Dedifferentiated amniotic fluid mesenchymal stem cell (primary cell): ENCODE data around the gene ZFYVE28.
"Not testable (repeated sequence)": the region's sequence is repeated elsewhere in the genome, so short reads cannot be mapped to it uniquely, and the experiment has no call there.

Source experiments
- DNase-seq: peaks from one replicate; pipeline ENCODE4 v3.0.0-alpha.2; 2016; ENCODE audit errors: extremely low spot score

Gene ZFYVE28

GRCh38 chr4:2248821-2249261 is 169.6 kb downstream of the ZFYVE28 start:
- no peak for DNase-seq

DNA sequence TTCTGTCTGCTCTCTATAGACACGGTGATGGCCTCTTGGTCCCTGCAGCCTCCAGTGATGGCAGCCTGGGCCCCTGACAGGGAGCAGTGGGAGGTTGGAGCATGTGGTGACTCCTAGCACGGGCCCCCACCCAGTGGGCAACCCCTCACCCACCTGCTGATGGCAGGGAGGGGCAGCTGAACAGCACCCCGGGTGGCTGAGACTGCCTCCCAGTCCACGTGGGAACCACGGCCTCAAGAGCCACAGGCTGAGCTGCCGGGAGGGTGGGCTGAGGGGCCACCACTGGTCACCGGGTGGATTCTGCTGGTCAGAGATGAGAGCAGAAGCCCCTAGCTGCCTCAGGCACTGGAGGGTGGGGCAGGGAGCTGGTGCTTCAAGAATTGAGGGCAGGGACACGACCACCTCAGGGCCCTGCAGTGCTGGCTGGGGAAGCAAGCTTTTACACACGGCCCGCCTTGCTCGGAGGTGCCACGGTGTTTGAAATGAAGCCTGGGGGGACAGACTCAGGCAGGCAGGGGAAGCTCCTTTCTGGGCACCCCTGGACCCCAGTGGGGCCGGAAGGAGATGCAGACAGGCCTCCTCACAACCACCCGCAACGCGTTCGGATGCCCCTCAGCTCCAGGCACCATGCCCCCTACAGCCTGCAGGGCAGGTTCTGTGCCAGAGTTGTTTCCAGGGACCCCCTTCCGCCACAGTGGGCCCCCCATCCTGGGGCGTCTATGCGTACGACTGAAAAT is 170.2 kb downstream of the ZFYVE28 start:
- no peak for DNase-seq

GRCh38 chr4:2247128-2248043 is 171.1 kb downstream of the ZFYVE28 start:
- no peak for DNase-seq

DNA sequence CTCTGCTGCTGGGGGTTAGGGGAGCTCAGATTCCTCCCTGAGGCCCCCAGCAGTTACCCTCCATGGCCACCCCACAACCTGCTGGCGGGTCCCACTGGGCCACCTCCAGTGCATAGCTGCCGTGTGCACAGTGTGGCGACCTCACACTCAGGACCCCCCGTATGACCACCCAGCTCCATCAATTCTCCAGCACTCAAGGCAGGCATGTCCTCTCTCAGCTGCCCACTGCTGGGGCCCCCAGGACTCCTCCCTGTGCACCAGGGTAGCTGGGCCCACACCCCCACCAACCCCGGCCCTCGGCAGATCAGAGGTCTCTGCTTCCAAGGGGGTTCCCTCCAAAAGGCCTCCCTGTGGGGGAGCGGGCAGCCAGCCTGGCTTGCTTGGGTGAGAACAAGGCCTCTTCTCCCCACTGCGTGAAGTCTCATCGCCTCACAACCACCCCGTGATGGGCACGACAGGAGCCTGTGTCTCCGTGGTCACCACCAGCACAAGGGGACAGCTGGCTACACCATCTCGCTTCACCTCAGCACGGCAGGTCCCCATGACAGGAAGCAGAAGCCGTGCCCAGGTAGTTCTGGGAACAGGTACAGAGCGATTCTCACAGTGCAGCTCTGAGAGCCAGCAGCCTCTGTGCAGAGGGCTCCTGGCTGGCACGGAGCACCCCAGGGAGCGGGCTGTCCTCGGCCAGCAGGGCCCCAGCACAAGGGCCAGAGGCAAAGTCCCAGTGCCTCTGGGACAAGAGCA is 171.9 kb downstream of the ZFYVE28 start:
- no peak for DNase-seq

DNA sequence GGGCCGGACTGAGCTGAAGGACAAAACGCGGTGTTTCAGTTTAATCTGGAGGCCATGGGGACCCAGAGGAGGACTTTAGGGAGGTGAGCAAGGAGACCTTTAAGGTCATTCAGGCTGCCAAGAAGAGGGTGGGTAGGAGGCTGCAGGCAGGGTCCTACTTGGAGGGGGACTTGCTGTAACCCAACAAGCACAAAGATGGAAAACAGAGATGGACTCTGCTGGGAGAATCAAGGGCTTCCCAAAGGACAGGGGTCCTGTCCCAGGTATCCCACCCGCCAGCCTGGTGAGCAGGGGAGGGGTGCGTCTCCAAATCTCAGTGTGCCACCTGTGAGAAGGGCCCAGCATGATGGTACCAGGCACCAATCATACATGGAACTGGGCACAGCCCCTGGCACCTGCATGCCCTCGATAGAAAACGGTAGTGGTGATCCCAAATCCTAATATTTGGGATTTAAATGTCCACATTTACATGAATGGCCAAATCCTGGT is 172.6 kb downstream of the ZFYVE28 start:
- no peak for DNase-seq

- DNase-seq = no peak
Observed at GRCh38 chr4:2245057-2245786, 173.2 kb downstream of the ZFYVE28 start.

DNA sequence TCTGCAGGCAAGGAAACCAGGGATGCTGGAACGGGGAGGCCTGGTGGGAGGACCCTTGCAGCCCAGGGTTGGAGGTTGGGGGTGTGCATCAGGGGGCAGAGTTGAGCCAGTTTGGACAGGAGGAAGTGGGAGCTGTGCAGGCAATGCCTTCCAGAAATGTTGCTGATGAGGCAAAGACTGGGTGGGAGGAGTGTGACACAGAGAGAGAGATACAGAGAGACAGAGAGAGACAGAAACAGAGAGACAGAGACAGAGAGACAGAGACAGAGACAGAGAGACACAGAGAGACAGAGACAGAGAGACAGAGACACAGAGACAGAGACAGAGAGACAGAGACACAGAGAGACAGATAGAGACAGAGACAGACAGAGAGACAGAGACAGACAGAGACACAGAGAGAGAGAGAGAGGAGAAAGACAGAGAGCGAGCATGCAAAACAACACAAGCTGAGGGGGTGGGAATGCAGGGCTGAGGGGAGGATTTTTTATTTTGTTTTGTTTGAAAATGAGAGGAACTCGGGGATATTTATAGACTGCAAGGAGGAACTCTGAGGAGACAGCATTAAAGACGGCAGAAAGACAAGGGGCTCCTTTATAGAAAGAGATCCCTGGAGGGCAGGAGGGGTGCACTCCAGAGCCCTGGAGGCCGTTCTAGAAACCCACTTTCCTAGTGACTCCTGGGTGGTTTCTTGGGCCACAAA is 174.6 kb downstream of the ZFYVE28 start:
- DNase-seq = no peak

GRCh38 chr4:2241410-2242353 is 176.8 kb downstream of the ZFYVE28 start, which contains the start of the genes HAUS3 and POLN:
Gene HAUS3, minus strand, starts transcription at chr4:2242121. Its CDS starts 1,175 bp downstream, at chr4:2240946.
Gene POLN, minus strand, starts transcription at chr4:2242121. Its CDS starts 12,890 bp downstream, at chr4:2229231.
- DNase-seq = peak; percentile 97

GRCh38 chr4:2241003-2241402 is 177.4 kb downstream of the ZFYVE28 start:
- DNase-seq = no peak

GRCh38 chr4:2236944-2237666 is 181.3 kb downstream of the ZFYVE28 start:
- no peak for DNase-seq

GRCh38 chr4:2231082-2231481 is 187.4 kb downstream of the ZFYVE28 start:
- DNase-seq = no peak

DNA sequence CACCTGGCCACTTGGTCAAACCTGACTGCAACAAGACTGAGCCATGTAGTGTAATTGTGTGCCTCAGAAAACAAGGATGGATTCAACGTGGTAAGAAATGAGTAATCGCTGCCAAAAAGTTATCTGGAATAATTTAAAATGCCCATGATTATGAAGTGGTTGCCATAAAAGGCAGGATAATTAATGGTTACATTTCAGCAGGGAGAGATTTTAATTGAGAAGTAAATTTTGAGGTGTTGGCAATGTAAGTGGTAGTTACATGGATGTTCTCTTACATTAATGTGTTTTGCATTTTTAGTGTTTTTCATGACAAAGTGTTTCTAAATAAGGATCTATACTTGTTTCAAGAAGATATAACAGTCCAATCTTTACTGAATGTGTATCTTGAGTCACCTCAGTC is 192.2 kb downstream of the ZFYVE28 start:
- DNase-seq = no peak

DNA sequence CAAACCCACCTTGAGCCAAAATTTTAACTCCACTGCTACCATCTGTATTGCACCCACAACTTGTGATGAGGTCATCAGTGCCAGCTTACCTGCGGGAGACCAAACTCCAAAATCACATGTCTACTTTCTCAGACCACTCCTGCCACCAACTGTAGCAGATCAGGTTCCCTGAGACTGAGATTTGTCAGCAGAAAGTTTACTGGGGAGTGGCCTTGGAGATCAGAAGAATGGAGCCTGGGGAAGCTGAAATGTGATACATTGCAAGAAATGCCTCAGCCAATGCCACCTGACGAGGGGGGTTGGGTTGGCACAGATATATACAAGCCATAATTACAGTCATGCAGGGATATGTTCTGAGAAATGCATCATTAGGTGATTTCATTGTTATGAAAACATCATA is 195.6 kb downstream of the ZFYVE28 start:
- DNase-seq = no peak

DNA sequence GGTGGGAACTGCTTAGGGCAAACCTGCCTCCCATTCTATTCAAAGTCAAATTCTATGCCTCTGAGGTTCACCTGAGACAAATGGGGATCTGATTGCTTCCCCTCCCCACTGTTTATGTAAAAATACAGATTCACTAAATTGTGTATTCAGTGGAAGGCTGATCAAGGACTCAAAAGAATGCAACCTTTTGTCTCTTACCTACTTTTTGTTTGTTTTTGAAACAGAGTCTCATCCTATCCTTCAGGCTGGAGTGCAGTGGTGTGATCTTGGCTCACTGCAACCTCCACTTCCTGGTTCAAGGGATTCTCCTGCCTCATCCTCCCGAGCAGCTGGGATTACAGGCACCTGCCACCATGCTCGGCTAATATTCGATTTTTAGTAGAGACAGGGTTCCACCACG is 197.1 kb downstream of the ZFYVE28 start:
- not testable (repeated sequence) for DNase-seq

DNA sequence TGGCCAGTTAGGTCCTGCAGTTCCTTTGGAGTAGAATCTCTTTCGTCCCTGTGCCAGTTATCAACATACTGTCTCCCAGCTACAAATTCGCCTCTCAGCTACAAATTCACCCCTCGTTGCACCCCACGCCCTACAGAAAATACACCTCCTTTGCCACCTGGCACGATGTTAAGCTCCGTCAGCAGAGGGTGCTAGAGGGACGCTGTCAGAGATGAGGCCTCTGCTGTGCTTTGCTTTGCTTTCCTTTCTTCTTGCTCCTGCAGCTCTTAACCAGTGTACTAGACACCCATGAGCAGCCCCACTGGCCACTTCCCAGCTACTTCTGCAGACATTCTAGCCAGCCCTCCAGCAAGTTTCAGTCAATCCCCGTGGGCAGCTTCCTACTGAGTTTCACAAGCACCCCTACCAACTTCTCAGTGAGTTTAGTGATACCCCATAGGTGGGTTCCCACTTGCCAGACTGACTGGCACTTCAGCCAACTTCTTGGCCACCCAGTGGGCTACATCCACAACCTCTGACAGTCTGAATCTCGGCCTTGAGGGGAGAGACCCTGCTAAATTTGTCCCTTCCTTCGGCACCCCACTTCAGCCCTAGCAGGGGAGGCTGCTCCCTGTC is 198.3 kb downstream of the ZFYVE28 start:
- peak; percentile 80 for DNase-seq
